ENCODE measurements around the gene NCAPD2.

NCAPD2 gene

DNA sequence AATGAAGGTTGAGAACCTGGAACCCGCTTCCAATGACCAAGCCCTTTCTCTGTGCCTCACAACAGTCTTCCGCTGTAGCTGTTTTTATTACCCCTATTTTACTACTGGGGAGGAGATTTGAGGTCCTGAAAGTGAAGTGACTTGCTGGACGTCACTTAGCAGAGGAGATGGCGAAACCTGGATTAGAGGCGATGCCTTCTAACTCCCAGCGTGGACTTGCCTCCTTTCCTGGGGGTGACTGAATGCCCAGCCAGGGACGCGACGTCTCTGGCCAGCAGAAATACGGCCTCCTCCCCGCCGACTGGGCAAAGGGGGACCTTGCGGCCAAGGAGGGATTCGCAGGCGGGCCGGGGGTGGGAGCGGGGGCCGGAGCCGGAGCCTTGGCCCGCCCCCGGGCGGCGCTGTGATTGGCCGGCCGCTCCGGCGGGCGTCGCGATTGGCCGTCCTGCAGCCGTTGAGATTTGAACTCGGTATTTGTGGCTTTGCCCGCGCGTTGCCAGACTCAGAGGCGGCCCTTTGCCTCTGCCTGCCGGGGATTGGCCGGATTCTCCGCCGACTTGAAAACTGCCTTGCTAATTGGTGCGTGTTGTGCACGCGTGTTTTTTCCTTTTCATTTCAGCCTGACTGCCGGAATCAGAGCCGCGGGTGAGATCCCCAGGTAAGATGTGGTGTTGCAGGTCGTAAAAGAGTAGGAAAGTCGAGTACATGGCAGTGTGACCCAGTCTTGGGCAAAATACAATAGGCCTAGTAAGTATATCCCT is at the start of gene NCAPD2:
NCAPD2 (plus strand) TSS at position 606 of the 761 bp plus-strand sequence. CDS start 997 bp downstream, outside the sequence.
- TF ChIP-seq CTCF (IDR thresholded peaks at IDR 0.05; ENCODE audit: insufficient read depth, low read depth, low read length, missing control alignments): no peak
- peak; percentile 98 for DNase-seq (ENCODE audit: low read depth)
- H3K4me3 ChIP-seq (ENCODE audit: low read depth, low read length): peak within 1 kb of the TSS; percentile 90

GRCh38 chr12:6444704-6445688 is 48.9 kb upstream of the NCAPD2 start, which contains the start of gene CD27:
TSS of gene CD27 (plus strand) at chr12:6444955. CDS start at chr12:6445096, 141 bp downstream.
- DNase-seq (ENCODE audit: low read depth): peak; percentile 79
- peak within 1 kb of the TSS; percentile 99 for H3K4me3 ChIP-seq (ENCODE audit: low read depth, low read length)
- no peak for TF ChIP-seq CTCF (IDR thresholded peaks at IDR 0.05; ENCODE audit: insufficient read depth, low read depth, low read length, missing control alignments)

- DNase-seq (ENCODE audit: low read depth): no peak
- H3K4me3 ChIP-seq (ENCODE audit: low read depth, low read length): peak overlapping the region; percentile 95
- no peak for TF ChIP-seq CTCF (IDR thresholded peaks at IDR 0.05; ENCODE audit: insufficient read depth, low read depth, low read length, missing control alignments)
Observed at GRCh38 chr12:6450091-6450868, 43.6 kb upstream of the NCAPD2 start.

- peak overlapping the region; percentile 95 for H3K4me3 ChIP-seq (ENCODE audit: low read depth, low read length)
- TF ChIP-seq CTCF (IDR thresholded peaks at IDR 0.05; ENCODE audit: insufficient read depth, low read depth, low read length, missing control alignments): no peak
- no peak for DNase-seq (ENCODE audit: low read depth)
Observed at GRCh38 chr12:6450869-6451347, 43.0 kb upstream of the NCAPD2 start.

DNA sequence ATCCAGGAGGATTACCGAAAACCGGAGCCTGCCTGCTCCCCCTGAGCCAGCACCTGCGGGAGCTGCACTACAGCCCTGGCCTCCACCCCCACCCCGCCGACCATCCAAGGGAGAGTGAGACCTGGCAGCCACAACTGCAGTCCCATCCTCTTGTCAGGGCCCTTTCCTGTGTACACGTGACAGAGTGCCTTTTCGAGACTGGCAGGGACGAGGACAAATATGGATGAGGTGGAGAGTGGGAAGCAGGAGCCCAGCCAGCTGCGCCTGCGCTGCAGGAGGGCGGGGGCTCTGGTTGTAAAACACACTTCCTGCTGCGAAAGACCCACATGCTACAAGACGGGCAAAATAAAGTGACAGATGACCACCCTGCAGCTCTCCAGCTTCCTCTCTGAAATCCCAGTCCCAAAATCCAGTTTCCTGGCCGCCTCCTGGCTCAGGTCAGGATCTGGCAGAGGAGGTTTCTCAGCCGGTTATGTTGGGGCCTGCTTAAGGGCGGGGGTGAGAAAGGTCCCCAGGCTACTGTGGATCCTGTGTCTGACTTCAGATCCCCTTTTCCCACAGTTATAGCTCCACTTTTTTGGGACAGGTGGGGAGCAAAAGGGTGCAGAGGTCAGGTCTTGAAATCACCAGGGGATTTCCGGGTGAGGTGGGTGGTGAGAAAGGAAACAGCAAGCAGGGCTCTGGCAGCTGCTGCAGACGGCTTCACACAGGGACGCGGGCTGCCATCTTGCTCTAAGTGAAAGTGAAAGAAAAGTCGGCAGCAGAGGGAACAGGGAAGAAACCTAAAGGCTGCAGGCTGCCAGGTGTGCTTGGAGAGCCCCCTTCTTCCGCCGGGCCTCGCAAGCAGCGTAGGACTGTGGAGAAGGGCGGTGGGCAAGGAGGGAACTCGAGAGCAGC is 42.3 kb upstream of the NCAPD2 start, which contains the start of gene TAPBPL:
TAPBPL (plus strand) TSS at position 695 of the 897 bp plus-strand sequence. CDS start 207 bp downstream, outside the sequence.
- DNase-seq (ENCODE audit: low read depth): peak; percentile 95
- TF ChIP-seq CTCF (IDR thresholded peaks at IDR 0.05; ENCODE audit: insufficient read depth, low read depth, low read length, missing control alignments): no peak
- peak within 1 kb of the TSS; percentile 95 for H3K4me3 ChIP-seq (ENCODE audit: low read depth, low read length)
